Keratinocyte (primary cell): ENCODE data around the gene COX6B2. TPM values are rescaled to one million over a fixed set of nuclear protein-coding genes. Genes with fewer than 3 reads are reported as not detected.

Experiments
- DNase-seq: peaks from one replicate; pipeline ENCODE4 v3.0.0-alpha.2; 2011; ENCODE audit warnings: low read depth, missing footprints, low spot score
- FAIRE-seq: peaks from 2 replicates; lab custom pipeline; 2011; peaks lifted over from hg19 to GRCh38; lab: Jason Lieb, UNC
- H2AFZ ChIP-seq: 2 replicates; pipeline ENCODE4 v1.6.0; 2012; ENCODE audit warnings: low read length, control low read depth, inconsistent platforms; ENCODE audit not compliant: control insufficient read depth
- H3K27ac ChIP-seq: 2 replicates; pipeline ENCODE4 v1.5.1; 2011; ENCODE audit warnings: low read length; ENCODE audit not compliant: control insufficient read depth, insufficient read depth
- H3K27me3 ChIP-seq: 3 replicates; pipeline ENCODE4 v1.6.0; 2011; ENCODE audit warnings: low read length; ENCODE audit not compliant: control insufficient read depth, insufficient read depth; ENCODE audit errors: extremely low read depth
- H3K36me3 ChIP-seq, 2 experiments: 2 replicates in 1 of 2; 3 replicates in 1 of 2; pipeline ENCODE4 v1.5.1; 2011; ENCODE audit warnings: low read length in 2 of 2, mild to moderate bottlenecking in 1 of 2; ENCODE audit not compliant: control insufficient read depth in 2 of 2, insufficient read depth in 2 of 2; ENCODE audit errors: extremely low read depth in 1 of 2
- H3K4me1 ChIP-seq: 3 replicates; pipeline ENCODE4 v1.5.1; 2011; ENCODE audit warnings: low read length; ENCODE audit not compliant: control insufficient read depth, insufficient read depth; ENCODE audit errors: extremely low read depth
- H3K4me2 ChIP-seq: 3 replicates; pipeline ENCODE4 v1.6.0; 2011; ENCODE audit warnings: low read depth, low read length; ENCODE audit not compliant: control insufficient read depth, insufficient read depth; ENCODE audit errors: extremely low read depth
- H3K4me3 ChIP-seq, 3 experiments: fragments of 200-600 bp in 1 of 3; sonication (generic) in 1 of 3; 2 replicates in 2 of 3; 3 replicates in 1 of 3; pipeline ENCODE4 v1.5.1; 2011 to 2016; ENCODE audit warnings: low read length in 3 of 3, mild to moderate bottlenecking in 3 of 3, control low read depth in 2 of 3, inconsistent platforms in 1 of 3, low read depth in 1 of 3, mixed read lengths in 1 of 3, mixed run types in 1 of 3, moderate library complexity in 1 of 3; ENCODE audit not compliant: control insufficient read depth in 2 of 3, insufficient read depth in 2 of 3; ENCODE audit errors: extremely low read depth in 1 of 3
- H3K79me2 ChIP-seq: 2 replicates; pipeline ENCODE4 v1.6.0; 2012; ENCODE audit warnings: low read length; ENCODE audit not compliant: control insufficient read depth, insufficient read depth
- H3K9ac ChIP-seq: 3 replicates; pipeline ENCODE4 v1.6.0; 2011; ENCODE audit warnings: low read length; ENCODE audit not compliant: control insufficient read depth, insufficient read depth; ENCODE audit errors: extremely low read depth
- H3K9me1 ChIP-seq: 3 replicates; pipeline ENCODE4 v1.6.0; 2011; ENCODE audit warnings: low read length; ENCODE audit not compliant: control insufficient read depth, insufficient read depth; ENCODE audit errors: extremely low read depth
- H3K9me3 ChIP-seq: 2 replicates; pipeline ENCODE4 v1.5.1; 2012; ENCODE audit warnings: low read depth, low read length; ENCODE audit not compliant: control insufficient read depth
- H4K20me1 ChIP-seq: 3 replicates; pipeline ENCODE4 v1.6.0; 2011; ENCODE audit warnings: low read length; ENCODE audit not compliant: control insufficient read depth, insufficient read depth; ENCODE audit errors: extremely low read depth
- EZH2 ChIP-seq: IDR thresholded peaks from one replicate; pipeline ENCODE4 v1.6.1; 2012; ENCODE audit warnings: inconsistent platforms, mild to moderate bottlenecking, low read length, moderate library complexity
- dilution Hi-C: fragments of 300-500 bp; cut with MboI; formaldehyde crosslinking; loops from one replicate; pipeline ENCODE4 v1.7.0; 2020; ENCODE audit warnings: low sequenced_read_pairs; ENCODE audit not compliant: extremely low pct_ligation_motif_present
- polyA plus RNA-seq, 5 experiments: library from polyadenylated mRNA; depleted of rRNA in 3 of 5; stranded (reverse) in 3 of 5; stranded (forward) in 1 of 5; unstranded in 1 of 5; fragments of >200 nt; gene quantifications; 1 replicate in 1 of 5; 2 replicates in 3 of 5; 3 replicates in 1 of 5; pipeline versions ENCODE4 v1.2.1 to v1.2.3, GENCODE V29; 2011 to 2012; ENCODE audit warnings: missing spikeins in 2 of 5, low read depth in 1 of 5, low replicate concordance in 1 of 5
- TF ChIP-seq, protein P1 (sequence below), 3 experiments: IDR thresholded peaks in 1 of 3; conservative IDR thresholded peaks in 1 of 3; optimal IDR thresholded peaks in 1 of 3; 2 replicates in 2 of 3; 3 replicates in 1 of 3; pipeline versions ENCODE3 to v1.5.1; 2011; ENCODE audit warnings: low read length in 3 of 3, mild to moderate bottlenecking in 3 of 3, moderate library complexity in 2 of 3, control low read depth in 1 of 3, inconsistent platforms in 1 of 3; ENCODE audit not compliant: insufficient read depth in 2 of 3; ENCODE audit errors: extremely low read depth in 1 of 3

Gene COX6B2
- polyA plus RNA-seq, 1 donor (not counting 4 experiments of a cell fraction or from before 2014, with no cell fraction given) = 1.4 TPM

DNA sequence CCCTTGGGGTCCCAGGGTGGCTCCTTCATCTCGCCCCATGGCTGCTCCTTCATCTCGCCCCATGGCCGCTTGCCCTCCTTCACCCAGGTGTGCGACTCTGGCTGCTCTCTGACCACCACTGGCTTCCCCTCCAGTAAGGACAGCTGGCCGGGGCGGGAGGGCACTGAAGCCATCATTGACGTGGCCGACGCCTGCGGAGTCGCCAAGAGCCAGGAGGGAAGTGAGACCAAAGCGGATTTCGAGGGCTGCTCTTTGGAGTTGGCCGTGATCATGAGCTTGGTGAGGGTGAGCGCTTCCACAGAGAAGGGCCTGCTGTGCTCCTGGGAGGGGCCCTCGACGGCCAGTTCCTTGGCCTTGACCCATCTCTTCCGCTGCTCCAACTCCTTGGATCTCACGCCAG lies 4.0 kb upstream of the COX6B2 start:
- Histone ChIP-seq H3K4me2 (no peak overlapping the region), H3K79me2 (no peaks in the 10 kb centered on the region), H3K4me3 (no peak overlapping the region), H4K20me1 (no peaks in the 10 kb centered on the region), H3K4me1 (peaks cover 6% of the 10 kb centered on the region), H3K9me3 (no peaks in the 10 kb centered on the region), H3K36me3 (no peaks in the 10 kb centered on the region), H3K9me1 (no peaks in the 10 kb centered on the region), H3K9ac (no peak overlapping the region), H3K27ac (no peak overlapping the region), H2AFZ (no peak overlapping the region), H3K27me3 (peaks cover 7% of the 10 kb centered on the region)
- TF ChIP-seq, protein P1, sequence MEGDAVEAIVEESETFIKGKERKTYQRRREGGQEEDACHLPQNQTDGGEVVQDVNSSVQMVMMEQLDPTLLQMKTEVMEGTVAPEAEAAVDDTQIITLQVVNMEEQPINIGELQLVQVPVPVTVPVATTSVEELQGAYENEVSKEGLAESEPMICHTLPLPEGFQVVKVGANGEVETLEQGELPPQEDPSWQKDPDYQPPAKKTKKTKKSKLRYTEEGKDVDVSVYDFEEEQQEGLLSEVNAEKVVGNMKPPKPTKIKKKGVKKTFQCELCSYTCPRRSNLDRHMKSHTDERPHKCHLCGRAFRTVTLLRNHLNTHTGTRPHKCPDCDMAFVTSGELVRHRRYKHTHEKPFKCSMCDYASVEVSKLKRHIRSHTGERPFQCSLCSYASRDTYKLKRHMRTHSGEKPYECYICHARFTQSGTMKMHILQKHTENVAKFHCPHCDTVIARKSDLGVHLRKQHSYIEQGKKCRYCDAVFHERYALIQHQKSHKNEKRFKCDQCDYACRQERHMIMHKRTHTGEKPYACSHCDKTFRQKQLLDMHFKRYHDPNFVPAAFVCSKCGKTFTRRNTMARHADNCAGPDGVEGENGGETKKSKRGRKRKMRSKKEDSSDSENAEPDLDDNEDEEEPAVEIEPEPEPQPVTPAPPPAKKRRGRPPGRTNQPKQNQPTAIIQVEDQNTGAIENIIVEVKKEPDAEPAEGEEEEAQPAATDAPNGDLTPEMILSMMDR (optimal IDR thresholded peaks at IDR 0.05 in 1 of 3, IDR thresholded peaks at IDR 0.05 in 1 of 3, conservative IDR thresholded peaks at IDR 0.05 in 1 of 3; ENCODE audit: extremely low read depth in 1 of 3, insufficient read depth in 2 of 3, low read length in 3 of 3) = no peak
- no peak for TF ChIP-seq EZH2
- DNase-seq = no peak
- dilution Hi-C loops = no loop called here
- no peak for FAIRE-seq

DNA sequence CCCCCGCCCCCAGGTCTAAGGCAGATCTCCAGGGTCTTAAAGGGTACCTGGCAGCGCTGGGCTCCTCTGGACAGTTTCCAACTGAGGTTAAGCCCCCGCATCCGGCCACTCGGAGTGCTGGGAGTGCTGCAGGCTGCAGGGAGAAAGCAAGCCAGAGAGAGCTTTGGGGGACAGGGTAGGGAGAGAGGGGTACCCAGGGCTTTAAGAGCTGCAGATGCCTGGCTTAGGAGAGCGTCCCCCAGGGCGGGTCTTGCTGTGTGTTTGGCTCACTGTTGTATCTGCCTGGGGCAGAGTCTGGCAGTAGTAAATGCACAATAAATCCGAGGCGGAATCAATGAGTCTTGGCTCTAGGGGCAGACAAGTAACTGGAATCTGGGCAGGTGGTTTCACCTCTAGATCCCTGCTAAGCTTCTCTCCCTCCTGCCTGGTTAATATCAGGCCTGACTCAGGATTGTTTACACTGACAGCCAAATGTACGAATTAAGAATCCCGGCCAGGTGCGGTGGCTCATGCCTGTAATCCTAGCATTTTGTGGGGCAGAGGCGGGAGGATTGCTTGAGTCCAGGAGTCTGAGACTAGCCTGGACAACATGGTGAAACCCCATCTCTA lies 798 bp upstream of the COX6B2 start:
- Histone ChIP-seq H3K36me3 (no peaks in the 10 kb centered on the region), H3K9me3 (no peaks in the 10 kb centered on the region), H3K4me2 (peak overlapping the region; percentile 25), H3K4me1 (peaks cover 9% of the 10 kb centered on the region), H4K20me1 (no peaks in the 10 kb centered on the region), H3K27ac (no peak overlapping the region), H3K4me3 (no peak overlapping the region), H3K27me3 (peaks cover 29% of the 10 kb centered on the region), H3K9me1 (no peaks in the 10 kb centered on the region), H3K9ac (no peak overlapping the region), H3K79me2 (no peaks in the 10 kb centered on the region), H2AFZ (no peak overlapping the region)
- FAIRE-seq (peak; percentile 94), DNase-seq (no peak)
- dilution Hi-C loops = no loop called here
- TF ChIP-seq, protein P1 (optimal IDR thresholded peaks at IDR 0.05 in 1 of 3, IDR thresholded peaks at IDR 0.05 in 1 of 3, conservative IDR thresholded peaks at IDR 0.05 in 1 of 3; ENCODE audit: extremely low read depth in 1 of 3, insufficient read depth in 2 of 3, low read length in 3 of 3) = no peak
- TF ChIP-seq EZH2 = no peak
